ENCODE data around the gene DOCK1.

DOCK1 gene

DNA sequence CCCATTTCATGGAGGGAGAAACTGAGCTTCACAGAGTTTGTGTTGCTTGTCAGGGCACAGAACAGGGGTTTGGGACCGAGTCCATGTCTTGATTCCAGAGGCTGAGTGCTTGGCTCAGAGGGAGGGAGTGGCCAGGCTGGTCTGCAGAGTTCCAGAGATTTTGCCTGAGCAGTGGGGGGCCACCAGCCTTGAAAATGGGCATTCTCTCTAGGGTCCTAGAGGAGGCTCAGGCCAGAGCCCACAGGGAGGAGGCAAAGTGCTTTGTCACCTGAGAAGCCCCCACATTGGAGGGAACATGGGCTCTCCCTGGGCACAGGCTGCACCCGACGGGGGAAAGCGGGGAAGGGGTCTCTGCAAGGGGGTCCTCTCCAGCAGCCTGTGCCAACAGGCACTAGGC lies 51.5 kb downstream of the DOCK1 start:
- Histone ChIP-seq H3K36me3 (ENCODE audit: insufficient read depth, low read length) (no peaks in the 10 kb centered on the region), H3F3A (ENCODE audit: low read depth) (peaks cover 7% of the 10 kb centered on the region; the same call in 1 of the 2 replicates), H3K4me1 (ENCODE audit: insufficient read depth, low read length, poor library complexity, severe bottlenecking) (no peaks in the 10 kb centered on the region), H3K27me3 (ENCODE audit: insufficient read depth, low read length, poor library complexity, severe bottlenecking) (no peaks in the 10 kb centered on the region), H3K9ac (ENCODE audit: low read depth, low read length, poor library complexity, severe bottlenecking) (no peak overlapping the region), H4K20me1 (ENCODE audit: insufficient read depth, low read length, poor library complexity, severe bottlenecking) (no peaks in the 10 kb centered on the region), H3K79me2 (ENCODE audit: insufficient read depth, low read length) (no peaks in the 10 kb centered on the region), H3K9me3 (ENCODE audit: insufficient read depth, low read depth, low read length) (peaks cover 26% of the 10 kb centered on the region; the same call in 1 of the 2 replicates), H3K4me3 (ENCODE audit: low read length, poor library complexity, severe bottlenecking) (no peak overlapping the region), H2AFZ (ENCODE audit: low read length) (no peak overlapping the region), H3K9me2 (replicated peaks; ENCODE audit: low read depth, low read length) (no peaks in the 10 kb centered on the region), H3K4me2 (ENCODE audit: low read depth, low read length, poor library complexity, severe bottlenecking) (no peak overlapping the region)
- TF ChIP-seq EZH2phosphoT487 (IDR thresholded peaks at IDR 0.05; ENCODE audit: borderline replicate concordance) = no peak
- TF ChIP-seq, protein P1, sequence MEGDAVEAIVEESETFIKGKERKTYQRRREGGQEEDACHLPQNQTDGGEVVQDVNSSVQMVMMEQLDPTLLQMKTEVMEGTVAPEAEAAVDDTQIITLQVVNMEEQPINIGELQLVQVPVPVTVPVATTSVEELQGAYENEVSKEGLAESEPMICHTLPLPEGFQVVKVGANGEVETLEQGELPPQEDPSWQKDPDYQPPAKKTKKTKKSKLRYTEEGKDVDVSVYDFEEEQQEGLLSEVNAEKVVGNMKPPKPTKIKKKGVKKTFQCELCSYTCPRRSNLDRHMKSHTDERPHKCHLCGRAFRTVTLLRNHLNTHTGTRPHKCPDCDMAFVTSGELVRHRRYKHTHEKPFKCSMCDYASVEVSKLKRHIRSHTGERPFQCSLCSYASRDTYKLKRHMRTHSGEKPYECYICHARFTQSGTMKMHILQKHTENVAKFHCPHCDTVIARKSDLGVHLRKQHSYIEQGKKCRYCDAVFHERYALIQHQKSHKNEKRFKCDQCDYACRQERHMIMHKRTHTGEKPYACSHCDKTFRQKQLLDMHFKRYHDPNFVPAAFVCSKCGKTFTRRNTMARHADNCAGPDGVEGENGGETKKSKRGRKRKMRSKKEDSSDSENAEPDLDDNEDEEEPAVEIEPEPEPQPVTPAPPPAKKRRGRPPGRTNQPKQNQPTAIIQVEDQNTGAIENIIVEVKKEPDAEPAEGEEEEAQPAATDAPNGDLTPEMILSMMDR (conservative IDR thresholded peaks at IDR 0.05; ENCODE audit: low read length) = no peak

DNA sequence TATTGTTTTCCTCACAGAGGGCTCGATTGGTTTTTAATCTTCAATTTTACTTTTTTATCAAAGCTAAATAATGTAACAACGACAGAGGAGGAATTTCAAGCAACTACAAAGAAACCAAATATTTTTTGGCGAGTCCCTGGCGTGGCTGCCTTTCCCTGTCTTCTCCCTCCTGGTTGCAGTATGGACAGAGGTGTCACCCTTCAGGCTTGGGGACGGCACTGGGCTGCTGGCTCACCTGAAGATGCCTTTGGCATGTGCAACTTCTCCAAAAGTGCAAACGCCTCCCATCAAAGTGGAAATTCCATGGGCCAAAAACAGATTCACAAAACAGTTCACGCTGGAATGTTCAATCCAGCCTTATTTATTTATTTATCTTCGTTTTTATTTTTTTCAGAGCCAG lies 51.9 kb downstream of the DOCK1 start:
- Histone ChIP-seq H3F3A (ENCODE audit: low read depth) (peaks cover 7% of the 10 kb centered on the region; the same call in 1 of the 2 replicates), H3K4me3 (ENCODE audit: low read length, poor library complexity, severe bottlenecking) (no peak overlapping the region), H4K20me1 (ENCODE audit: insufficient read depth, low read length, poor library complexity, severe bottlenecking) (no peaks in the 10 kb centered on the region), H2AFZ (ENCODE audit: low read length) (no peak overlapping the region), H3K36me3 (ENCODE audit: insufficient read depth, low read length) (no peaks in the 10 kb centered on the region), H3K4me1 (ENCODE audit: insufficient read depth, low read length, poor library complexity, severe bottlenecking) (no peaks in the 10 kb centered on the region), H3K9me3 (ENCODE audit: insufficient read depth, low read depth, low read length) (peaks cover 26% of the 10 kb centered on the region; the same call in 1 of the 2 replicates), H3K9ac (ENCODE audit: low read depth, low read length, poor library complexity, severe bottlenecking) (no peak overlapping the region), H3K79me2 (ENCODE audit: insufficient read depth, low read length) (no peaks in the 10 kb centered on the region), H3K9me2 (replicated peaks; ENCODE audit: low read depth, low read length) (no peaks in the 10 kb centered on the region), H3K27me3 (ENCODE audit: insufficient read depth, low read length, poor library complexity, severe bottlenecking) (no peaks in the 10 kb centered on the region), H3K4me2 (ENCODE audit: low read depth, low read length, poor library complexity, severe bottlenecking) (no peak overlapping the region)
- TF ChIP-seq EZH2phosphoT487 (IDR thresholded peaks at IDR 0.05; ENCODE audit: borderline replicate concordance) = no peak
- TF ChIP-seq, protein P1 (conservative IDR thresholded peaks at IDR 0.05; ENCODE audit: low read length) = no peak

DNA sequence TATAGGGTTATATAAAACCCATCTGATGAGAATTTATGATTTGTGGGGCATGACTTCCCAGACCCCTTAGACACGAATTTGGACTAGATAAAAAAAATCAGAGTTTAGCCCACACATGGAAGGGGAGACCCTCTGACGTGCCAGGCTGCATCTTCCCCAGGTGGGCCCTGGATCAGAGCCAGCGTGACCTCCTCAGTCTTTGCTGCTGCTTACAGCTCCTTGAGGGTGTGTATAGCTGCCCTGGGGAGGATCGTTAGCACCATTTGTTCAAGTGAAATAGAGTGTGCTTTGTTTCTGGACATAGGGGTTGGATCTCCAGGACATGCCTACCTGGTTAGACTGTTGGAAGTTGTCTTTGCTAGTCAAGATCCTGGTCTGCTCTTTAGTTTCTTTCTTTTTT lies 54.2 kb downstream of the DOCK1 start:
- H3K9me3 ChIP-seq (ENCODE audit: insufficient read depth, low read depth, low read length) = peaks cover 8% of the 10 kb centered on the region; the same call in 1 of the 2 replicates
- no peaks in the 10 kb centered on the region for H3K79me2 ChIP-seq (ENCODE audit: insufficient read depth, low read length)
- H3K36me3 ChIP-seq (ENCODE audit: insufficient read depth, low read length) = no peaks in the 10 kb centered on the region
- H3K4me2 ChIP-seq (ENCODE audit: low read depth, low read length, poor library complexity, severe bottlenecking) = no peak overlapping the region
- no peak overlapping the region for H2AFZ ChIP-seq (ENCODE audit: low read length)
- H3K9me2 ChIP-seq (replicated peaks; ENCODE audit: low read depth, low read length) = no peaks in the 10 kb centered on the region
- no peaks in the 10 kb centered on the region for H3F3A ChIP-seq (ENCODE audit: low read depth)
- H3K4me3 ChIP-seq (ENCODE audit: low read length, poor library complexity, severe bottlenecking) = no peak overlapping the region
- no peaks in the 10 kb centered on the region for H3K27me3 ChIP-seq (ENCODE audit: insufficient read depth, low read length, poor library complexity, severe bottlenecking)
- no peaks in the 10 kb centered on the region for H3K4me1 ChIP-seq (ENCODE audit: insufficient read depth, low read length, poor library complexity, severe bottlenecking)
- H3K9ac ChIP-seq (ENCODE audit: low read depth, low read length, poor library complexity, severe bottlenecking) = no peak overlapping the region
- H4K20me1 ChIP-seq (ENCODE audit: insufficient read depth, low read length, poor library complexity, severe bottlenecking) = no peaks in the 10 kb centered on the region
- no peak for TF ChIP-seq EZH2phosphoT487 (IDR thresholded peaks at IDR 0.05; ENCODE audit: borderline replicate concordance)
- TF ChIP-seq, protein P1 (conservative IDR thresholded peaks at IDR 0.05; ENCODE audit: low read length) = no peak
